Endothelial cell (in vitro differentiated cells): ENCODE data around the gene DHX35. TPM values are rescaled to one million over a fixed set of nuclear protein-coding genes. Genes with fewer than 3 reads are reported as not detected.

Experiments used
- DNase-seq: peaks from one replicate; pipeline ENCODE4 v3.0.0; 2021; ENCODE audit warnings: low spot score
- H3K27ac Mint-ChIP-seq: one replicate; pipeline ENCODE4 v1.8.0; 2021; ENCODE audit warnings: mixed read lengths, inconsistent platforms; ENCODE audit not compliant: unreplicated experiment
- H3K27me3 Mint-ChIP-seq: one replicate; pipeline ENCODE4 v1.8.0; 2021; ENCODE audit warnings: mild to moderate bottlenecking, moderate library complexity, mixed read lengths, inconsistent platforms; ENCODE audit not compliant: unreplicated experiment
- H3K36me3 Mint-ChIP-seq: one replicate; pipeline ENCODE4 v1.8.0; 2021; ENCODE audit warnings: mild to moderate bottlenecking, low read depth, mixed read lengths, inconsistent platforms; ENCODE audit not compliant: unreplicated experiment
- H3K4me1 Mint-ChIP-seq: one replicate; pipeline ENCODE4 v1.8.0; 2021; ENCODE audit warnings: mild to moderate bottlenecking, mixed read lengths, inconsistent platforms; ENCODE audit not compliant: unreplicated experiment
- H3K4me3 Mint-ChIP-seq: one replicate; pipeline ENCODE4 v1.8.0; 2021; ENCODE audit warnings: mild to moderate bottlenecking, mixed read lengths, inconsistent platforms; ENCODE audit not compliant: unreplicated experiment
- H3K9me3 Mint-ChIP-seq: one replicate; pipeline ENCODE4 v1.8.0; 2021; ENCODE audit warnings: mixed read lengths, inconsistent platforms; ENCODE audit not compliant: unreplicated experiment
- total RNA-seq: library from RNA; stranded (reverse); fragmentation: NEBNext Ultra II Directional; extraction: Animal tissue kit (Norgen Biotek cat#: 25700); gene quantifications from one replicate; pipeline ENCODE4 v1.2.1, GENCODE V29; 2021; ENCODE audit not compliant: unreplicated experiment
- TF ChIP-seq, protein P1 (sequence below): fragments of 200-600 bp; sonication (generic); IDR thresholded peaks from one replicate; pipeline ENCODE4 v1.5.0; 2021; ENCODE audit warnings: antibody characterized with exemption; ENCODE audit not compliant: unreplicated experiment

DHX35 gene
- total RNA-seq, 1 donor from 2014 or later, result 10.5 TPM

DNA sequence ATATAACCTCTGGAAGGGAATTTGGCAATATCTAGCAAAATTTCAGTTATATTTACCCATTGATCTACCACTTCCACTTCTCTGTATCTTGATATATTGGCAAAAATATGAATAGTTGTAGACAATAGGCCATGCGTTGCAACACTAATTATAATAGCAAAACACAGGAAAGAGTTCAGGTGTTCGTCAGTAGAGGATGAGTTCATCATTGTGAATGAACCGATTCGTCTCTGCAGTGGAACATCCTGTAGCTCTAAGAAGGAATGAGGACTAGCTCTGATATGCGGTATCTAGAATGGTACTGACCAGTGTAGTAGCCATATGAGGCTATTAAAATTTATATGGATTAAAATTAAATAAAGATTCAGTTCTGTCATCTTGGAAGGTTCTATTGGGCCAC is 27.6 kb upstream of the DHX35 start:
- Mint-ChIP-seq H3K27me3 (peaks cover 3% of the 10 kb centered on the region), H3K4me3 (no peak overlapping the region), H3K9me3 (no peaks in the 10 kb centered on the region), H3K4me1 (peaks cover 33% of the 10 kb centered on the region), H3K27ac (no peak overlapping the region), H3K36me3 (peaks cover 4% of the 10 kb centered on the region)
- no peak for DNase-seq
- TF ChIP-seq, protein P1, sequence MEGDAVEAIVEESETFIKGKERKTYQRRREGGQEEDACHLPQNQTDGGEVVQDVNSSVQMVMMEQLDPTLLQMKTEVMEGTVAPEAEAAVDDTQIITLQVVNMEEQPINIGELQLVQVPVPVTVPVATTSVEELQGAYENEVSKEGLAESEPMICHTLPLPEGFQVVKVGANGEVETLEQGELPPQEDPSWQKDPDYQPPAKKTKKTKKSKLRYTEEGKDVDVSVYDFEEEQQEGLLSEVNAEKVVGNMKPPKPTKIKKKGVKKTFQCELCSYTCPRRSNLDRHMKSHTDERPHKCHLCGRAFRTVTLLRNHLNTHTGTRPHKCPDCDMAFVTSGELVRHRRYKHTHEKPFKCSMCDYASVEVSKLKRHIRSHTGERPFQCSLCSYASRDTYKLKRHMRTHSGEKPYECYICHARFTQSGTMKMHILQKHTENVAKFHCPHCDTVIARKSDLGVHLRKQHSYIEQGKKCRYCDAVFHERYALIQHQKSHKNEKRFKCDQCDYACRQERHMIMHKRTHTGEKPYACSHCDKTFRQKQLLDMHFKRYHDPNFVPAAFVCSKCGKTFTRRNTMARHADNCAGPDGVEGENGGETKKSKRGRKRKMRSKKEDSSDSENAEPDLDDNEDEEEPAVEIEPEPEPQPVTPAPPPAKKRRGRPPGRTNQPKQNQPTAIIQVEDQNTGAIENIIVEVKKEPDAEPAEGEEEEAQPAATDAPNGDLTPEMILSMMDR, result no peak

DNA sequence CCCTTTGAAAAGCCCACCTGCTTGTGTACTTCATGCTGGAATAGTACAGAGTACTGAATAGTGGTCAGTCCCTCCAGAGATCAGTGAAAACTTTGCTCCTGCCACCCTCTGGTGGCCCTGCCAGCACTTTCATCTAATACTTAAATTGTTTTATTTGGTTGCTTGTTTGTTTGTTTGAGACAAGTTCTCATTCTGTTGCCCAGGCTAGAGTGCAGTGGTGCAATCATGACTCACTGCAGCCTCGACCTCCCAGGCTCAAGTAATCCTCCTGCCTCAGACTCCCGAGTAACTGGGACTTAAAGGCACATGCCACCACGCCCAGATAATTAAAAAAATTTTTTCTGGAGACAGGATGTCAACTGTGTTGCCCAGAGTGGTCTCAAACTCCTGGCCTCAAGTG is 26.9 kb upstream of the DHX35 start:
- Mint-ChIP-seq H3K27ac (no peak overlapping the region), H3K27me3 (peaks cover 3% of the 10 kb centered on the region), H3K9me3 (no peaks in the 10 kb centered on the region), H3K36me3 (peaks cover 4% of the 10 kb centered on the region), H3K4me3 (no peak overlapping the region), H3K4me1 (peaks cover 41% of the 10 kb centered on the region)
- TF ChIP-seq, protein P1, result no peak
- no peak for DNase-seq

DNA sequence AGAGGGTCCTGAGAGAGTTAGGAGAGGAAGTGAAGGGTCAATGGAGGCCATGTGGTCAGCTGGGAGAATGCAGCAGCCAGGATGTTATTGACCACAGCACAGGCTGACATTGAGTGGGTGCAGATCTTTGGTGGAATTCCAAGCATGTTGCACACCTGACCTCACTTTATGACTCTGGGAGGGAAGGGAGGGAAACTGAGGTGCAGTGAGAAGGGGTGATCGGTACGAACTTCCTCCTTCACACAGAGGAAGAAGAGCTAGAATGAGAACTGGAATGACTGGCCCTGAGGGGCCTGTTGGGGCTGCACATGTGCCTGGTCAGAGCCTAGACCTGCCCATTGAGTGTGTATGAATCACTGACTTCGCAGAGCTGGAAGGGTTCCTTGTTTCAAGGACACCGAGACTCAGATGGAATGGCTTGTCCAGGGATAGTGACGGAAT is 26.2 kb upstream of the DHX35 start:
- TF ChIP-seq, protein P1, result no peak
- Mint-ChIP-seq H3K27ac (peak overlapping the region; percentile 32), H3K9me3 (no peaks in the 10 kb centered on the region), H3K27me3 (peaks cover 3% of the 10 kb centered on the region), H3K4me1 (peaks cover 44% of the 10 kb centered on the region), H3K4me3 (no peak overlapping the region), H3K36me3 (peaks cover 4% of the 10 kb centered on the region)
- DNase-seq, result no peak

GRCh38 chr20:38937000-38937399 is 25.1 kb upstream of the DHX35 start:
- TF ChIP-seq, protein P1, result no peak
- H3K4me1 Mint-ChIP-seq, result peaks cover 46% of the 10 kb centered on the region
- H3K4me3 Mint-ChIP-seq, result no peak overlapping the region
- no peak overlapping the region for H3K27ac Mint-ChIP-seq
- DNase-seq, result no peak
- no peaks in the 10 kb centered on the region for H3K9me3 Mint-ChIP-seq
- H3K36me3 Mint-ChIP-seq, result peaks cover 4% of the 10 kb centered on the region
- peaks cover 3% of the 10 kb centered on the region for H3K27me3 Mint-ChIP-seq

- DNase-seq, result no peak
- H3K4me1 Mint-ChIP-seq, result peaks cover 42% of the 10 kb centered on the region
- peaks cover 3% of the 10 kb centered on the region for H3K27me3 Mint-ChIP-seq
- H3K4me3 Mint-ChIP-seq, result no peak overlapping the region
- no peaks in the 10 kb centered on the region for H3K9me3 Mint-ChIP-seq
- no peak overlapping the region for H3K27ac Mint-ChIP-seq
- peaks cover 4% of the 10 kb centered on the region for H3K36me3 Mint-ChIP-seq
- TF ChIP-seq, protein P1, result no peak
These were observed 24.1 kb upstream of the DHX35 start for GRCh38 chr20:38937978-38938473.
